ENCODE results near the gene IQGAP2.

Gene IQGAP2

GRCh38 chr5:76696251-76696650 lies 293.2 kb downstream of the IQGAP2 start (continued):
- TF ChIP-seq ZFP3 (CRISPR knock-in tag; IDR thresholded peaks at IDR 0.05): no peak

- no peak for ATAC-seq
- TF ChIP-seq ZC3H10 (CRISPR knock-in tag; IDR thresholded peaks at IDR 0.05) (no peak), ZNF565 (CRISPR knock-in tag; conservative IDR thresholded peaks at IDR 0.05; ENCODE audit: low read depth) (no peak), PPARA (CRISPR knock-in tag; IDR thresholded peaks at IDR 0.05; ENCODE audit: borderline replicate concordance) (no peak), CREB5 (CRISPR knock-in tag; IDR thresholded peaks at IDR 0.05; ENCODE audit: low read depth) (no peak), GLIS3 (CRISPR knock-in tag; IDR thresholded peaks at IDR 0.05) (no peak), OSR1 (CRISPR knock-in tag; IDR thresholded peaks at IDR 0.05) (no peak), ZNF8 (CRISPR knock-in tag; IDR thresholded peaks at IDR 0.05) (no peak), SNAI2 (CRISPR knock-in tag; IDR thresholded peaks at IDR 0.05) (no peak), CSDC2 (CRISPR knock-in tag; IDR thresholded peaks at IDR 0.05) (no peak), ZFP3 (CRISPR knock-in tag; IDR thresholded peaks at IDR 0.05) (no peak), TCF4 (CRISPR knock-in tag; IDR thresholded peaks at IDR 0.05; ENCODE audit: borderline replicate concordance) (no peak), ISL1 (CRISPR knock-in tag; IDR thresholded peaks at IDR 0.05) (no peak), ZNF70 (CRISPR knock-in tag; IDR thresholded peaks at IDR 0.05) (no peak), TOX (CRISPR knock-in tag; IDR thresholded peaks at IDR 0.05; ENCODE audit: borderline replicate concordance) (no peak), ARNTL (CRISPR knock-in tag; IDR thresholded peaks at IDR 0.05; ENCODE audit: borderline replicate concordance, low read depth) (no peak)
- TF ChIP-seq, protein P1, sequence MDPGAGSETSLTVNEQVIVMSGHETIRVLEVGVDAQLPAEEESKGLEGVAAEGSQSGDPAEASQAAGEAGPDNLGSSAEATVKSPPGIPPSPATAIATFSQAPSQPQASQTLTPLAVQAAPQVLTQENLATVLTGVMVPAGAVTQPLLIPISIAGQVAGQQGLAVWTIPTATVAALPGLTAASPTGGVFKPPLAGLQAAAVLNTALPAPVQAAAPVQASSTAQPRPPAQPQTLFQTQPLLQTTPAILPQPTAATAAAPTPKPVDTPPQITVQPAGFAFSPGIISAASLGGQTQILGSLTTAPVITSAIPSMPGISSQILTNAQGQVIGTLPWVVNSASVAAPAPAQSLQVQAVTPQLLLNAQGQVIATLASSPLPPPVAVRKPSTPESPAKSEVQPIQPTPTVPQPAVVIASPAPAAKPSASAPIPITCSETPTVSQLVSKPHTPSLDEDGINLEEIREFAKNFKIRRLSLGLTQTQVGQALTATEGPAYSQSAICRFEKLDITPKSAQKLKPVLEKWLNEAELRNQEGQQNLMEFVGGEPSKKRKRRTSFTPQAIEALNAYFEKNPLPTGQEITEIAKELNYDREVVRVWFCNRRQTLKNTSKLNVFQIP (CRISPR knock-in tag; IDR thresholded peaks at IDR 0.05; ENCODE audit: borderline replicate concordance, low read depth): no peak
- TF ChIP-seq, protein P2, sequence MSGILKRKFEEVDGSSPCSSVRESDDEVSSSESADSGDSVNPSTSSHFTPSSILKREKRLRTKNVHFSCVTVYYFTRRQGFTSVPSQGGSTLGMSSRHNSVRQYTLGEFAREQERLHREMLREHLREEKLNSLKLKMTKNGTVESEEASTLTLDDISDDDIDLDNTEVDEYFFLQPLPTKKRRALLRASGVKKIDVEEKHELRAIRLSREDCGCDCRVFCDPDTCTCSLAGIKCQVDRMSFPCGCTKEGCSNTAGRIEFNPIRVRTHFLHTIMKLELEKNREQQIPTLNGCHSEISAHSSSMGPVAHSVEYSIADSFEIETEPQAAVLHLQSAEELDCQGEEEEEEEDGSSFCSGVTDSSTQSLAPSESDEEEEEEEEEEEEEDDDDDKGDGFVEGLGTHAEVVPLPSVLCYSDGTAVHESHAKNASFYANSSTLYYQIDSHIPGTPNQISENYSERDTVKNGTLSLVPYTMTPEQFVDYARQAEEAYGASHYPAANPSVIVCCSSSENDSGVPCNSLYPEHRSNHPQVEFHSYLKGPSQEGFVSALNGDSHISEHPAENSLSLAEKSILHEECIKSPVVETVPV (CRISPR knock-in tag; IDR thresholded peaks at IDR 0.05): no peak
- TF ChIP-seq, protein P3, sequence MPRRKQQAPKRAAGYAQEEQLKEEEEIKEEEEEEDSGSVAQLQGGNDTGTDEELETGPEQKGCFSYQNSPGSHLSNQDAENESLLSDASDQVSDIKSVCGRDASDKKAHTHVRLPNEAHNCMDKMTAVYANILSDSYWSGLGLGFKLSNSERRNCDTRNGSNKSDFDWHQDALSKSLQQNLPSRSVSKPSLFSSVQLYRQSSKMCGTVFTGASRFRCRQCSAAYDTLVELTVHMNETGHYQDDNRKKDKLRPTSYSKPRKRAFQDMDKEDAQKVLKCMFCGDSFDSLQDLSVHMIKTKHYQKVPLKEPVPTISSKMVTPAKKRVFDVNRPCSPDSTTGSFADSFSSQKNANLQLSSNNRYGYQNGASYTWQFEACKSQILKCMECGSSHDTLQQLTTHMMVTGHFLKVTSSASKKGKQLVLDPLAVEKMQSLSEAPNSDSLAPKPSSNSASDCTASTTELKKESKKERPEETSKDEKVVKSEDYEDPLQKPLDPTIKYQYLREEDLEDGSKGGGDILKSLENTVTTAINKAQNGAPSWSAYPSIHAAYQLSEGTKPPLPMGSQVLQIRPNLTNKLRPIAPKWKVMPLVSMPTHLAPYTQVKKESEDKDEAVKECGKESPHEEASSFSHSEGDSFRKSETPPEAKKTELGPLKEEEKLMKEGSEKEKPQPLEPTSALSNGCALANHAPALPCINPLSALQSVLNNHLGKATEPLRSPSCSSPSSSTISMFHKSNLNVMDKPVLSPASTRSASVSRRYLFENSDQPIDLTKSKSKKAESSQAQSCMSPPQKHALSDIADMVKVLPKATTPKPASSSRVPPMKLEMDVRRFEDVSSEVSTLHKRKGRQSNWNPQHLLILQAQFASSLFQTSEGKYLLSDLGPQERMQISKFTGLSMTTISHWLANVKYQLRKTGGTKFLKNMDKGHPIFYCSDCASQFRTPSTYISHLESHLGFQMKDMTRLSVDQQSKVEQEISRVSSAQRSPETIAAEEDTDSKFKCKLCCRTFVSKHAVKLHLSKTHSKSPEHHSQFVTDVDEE (CRISPR knock-in tag; IDR thresholded peaks at IDR 0.05): no peak
Observed at GRCh38 chr5:76697670-76698069, 294.6 kb downstream of the IQGAP2 start.

- no peak for ATAC-seq
- no peak for TF ChIP-seq ZNF8 (CRISPR knock-in tag; IDR thresholded peaks at IDR 0.05)
- TF ChIP-seq, protein P3 (CRISPR knock-in tag; IDR thresholded peaks at IDR 0.05): no peak
- no peak for TF ChIP-seq GLIS3 (CRISPR knock-in tag; IDR thresholded peaks at IDR 0.05)
- no peak for TF ChIP-seq ISL1 (CRISPR knock-in tag; IDR thresholded peaks at IDR 0.05)
- no peak for TF ChIP-seq CSDC2 (CRISPR knock-in tag; IDR thresholded peaks at IDR 0.05)
- TF ChIP-seq ZNF70 (CRISPR knock-in tag; IDR thresholded peaks at IDR 0.05): no peak
- no peak for TF ChIP-seq SNAI2 (CRISPR knock-in tag; IDR thresholded peaks at IDR 0.05)
- no peak for TF ChIP-seq BACH2 (CRISPR knock-in tag; IDR thresholded peaks at IDR 0.05; ENCODE audit: borderline replicate concordance)
- no peak for TF ChIP-seq RARB (CRISPR knock-in tag; IDR thresholded peaks at IDR 0.05)
- no peak for TF ChIP-seq ZNF565 (CRISPR knock-in tag; conservative IDR thresholded peaks at IDR 0.05; ENCODE audit: low read depth)
- TF ChIP-seq PATZ1 (CRISPR knock-in tag; IDR thresholded peaks at IDR 0.05; ENCODE audit: borderline replicate concordance): no peak
- no peak for TF ChIP-seq TCF4 (CRISPR knock-in tag; IDR thresholded peaks at IDR 0.05; ENCODE audit: borderline replicate concordance)
- no peak for TF ChIP-seq ZFP3 (CRISPR knock-in tag; IDR thresholded peaks at IDR 0.05)
- no peak for TF ChIP-seq PPARA (CRISPR knock-in tag; IDR thresholded peaks at IDR 0.05; ENCODE audit: borderline replicate concordance)
- no peak for TF ChIP-seq ESRRG (CRISPR knock-in tag; IDR thresholded peaks at IDR 0.05)
- TF ChIP-seq ZFP30 (CRISPR knock-in tag; IDR thresholded peaks at IDR 0.05): no peak
- no peak for TF ChIP-seq CREB5 (CRISPR knock-in tag; IDR thresholded peaks at IDR 0.05; ENCODE audit: low read depth)
Observed at GRCh38 chr5:76700571-76700970, 297.5 kb downstream of the IQGAP2 start.

Data from SK-N-SH treated with all-trans-retinoic acid at 6 μM for 48 hours (cell line).